IMR-90 (cell line): ENCODE results near the gene CDH13. TPM values are rescaled to one million over a fixed set of nuclear protein-coding genes. Genes with fewer than 3 reads are reported as not detected.

ENCODE experiments used
- ATAC-seq: fragments of 200-7000 bp; cut with Tn5 transposase; 2 replicates; pipeline ENCODE4 v1.9.1; 2020; ENCODE audit warnings: low read depth, mild to moderate bottlenecking, moderate library complexity
- BruUV-seq: library from RNA; stranded (reverse); fragments of 400-500 nt; replicated peaks from 2 replicates; lab custom pipeline; 2021; lab: Mats Ljungman, UMichigan
- CTCF ChIA-PET: fragments of 300-600 bp; formaldehyde crosslinking; extraction: SDS; loops from one replicate; lab custom pipeline; 2021; ENCODE audit warnings: antibody characterized with exemption; lab: Yijun Ruan, JAX
- POLR2A ChIA-PET: fragments of 300-600 bp; sonication (Branson Sonifier 250); formaldehyde crosslinking; loops from one replicate; lab custom pipeline; 2022; ENCODE audit warnings: antibody characterized with exemption; ENCODE audit not compliant: unreplicated experiment; lab: Charles Lee
- DNase-seq: peaks from one replicate; pipeline ENCODE4 v3.0.0; 2013
- H2AFZ ChIP-seq: replicated peaks from 2 replicates; pipeline ENCODE3; 2013; ENCODE audit warnings: low read length, mild to moderate bottlenecking; ENCODE audit not compliant: poor library complexity
- H2AK5ac ChIP-seq: 2 replicates; pipeline ENCODE4 v1.6.1; 2013; ENCODE audit warnings: low read depth, low read length, inconsistent platforms
- H2AK9ac ChIP-seq: replicated peaks from 2 replicates; pipeline ENCODE3; 2013; ENCODE audit warnings: mild to moderate bottlenecking, low read depth, low read length, moderate library complexity; ENCODE audit not compliant: poor library complexity
- H2BK120ac ChIP-seq: 2 replicates; pipeline ENCODE4 v1.6.1; 2013; ENCODE audit warnings: low read depth, low read length, inconsistent platforms
- H2BK15ac ChIP-seq: 3 replicates; pipeline ENCODE4 v1.6.1; 2013; ENCODE audit warnings: low read depth, low read length, inconsistent platforms
- H2BK20ac ChIP-seq: 2 replicates; pipeline ENCODE4 v1.6.1; 2013; ENCODE audit warnings: low read depth, mild to moderate bottlenecking, inconsistent platforms, low read length, moderate library complexity
- H2BK5ac ChIP-seq: 2 replicates; pipeline ENCODE4 v1.6.1; 2013; ENCODE audit warnings: mild to moderate bottlenecking, low read depth, low read length, inconsistent platforms; ENCODE audit not compliant: poor library complexity, severe bottlenecking
- H3K14ac ChIP-seq: replicated peaks from 2 replicates; pipeline ENCODE4 v1.6.1; 2013; ENCODE audit warnings: low read depth, low read length, inconsistent platforms
- H3K18ac ChIP-seq: 2 replicates; pipeline ENCODE4 v1.6.1; 2013; ENCODE audit warnings: low read depth, low read length, control low read depth
- H3K23ac ChIP-seq: 2 replicates; pipeline ENCODE4 v1.6.1; 2013; ENCODE audit warnings: low read depth, low read length, inconsistent platforms
- H3K27ac ChIP-seq: 2 replicates; pipeline ENCODE4 v1.5.1; 2013; ENCODE audit warnings: mild to moderate bottlenecking, control low read depth, low read length; ENCODE audit not compliant: insufficient read depth
- H3K27me3 ChIP-seq: 2 replicates; pipeline ENCODE4 v1.6.1; 2013; ENCODE audit warnings: low read length; ENCODE audit not compliant: control insufficient read depth, insufficient read depth
- H3K36me3 ChIP-seq: 2 replicates; pipeline ENCODE4 v1.6.1; 2013; ENCODE audit warnings: low read length, mixed read lengths; ENCODE audit not compliant: control insufficient read depth, insufficient read depth
- H3K4ac ChIP-seq: 2 replicates; pipeline ENCODE4 v1.6.1; 2013; ENCODE audit warnings: low read depth, low read length, inconsistent platforms
- H3K4me1 ChIP-seq: 2 replicates; pipeline ENCODE4 v1.6.1; 2013; ENCODE audit warnings: low read length, mixed read lengths; ENCODE audit not compliant: control insufficient read depth, insufficient read depth
- H3K4me2 ChIP-seq: 2 replicates; pipeline ENCODE4 v1.6.1; 2013; ENCODE audit warnings: low read depth, mild to moderate bottlenecking, control low read depth, low read length, moderate library complexity
- H3K4me3 ChIP-seq: 2 replicates; pipeline ENCODE4 v1.5.1; 2013; ENCODE audit warnings: low read depth, mild to moderate bottlenecking, control low read depth, low read length, moderate library complexity; ENCODE audit not compliant: insufficient read depth
- H3K56ac ChIP-seq: 2 replicates; pipeline ENCODE4 v1.6.1; 2013; ENCODE audit warnings: low read length, inconsistent platforms; ENCODE audit not compliant: insufficient read depth; ENCODE audit errors: extremely low read depth
- H3K79me1 ChIP-seq, 2 experiments: 2 replicates each; pipeline ENCODE4 v1.6.1; 2013; ENCODE audit warnings: low read length in 2 of 2, inconsistent platforms in 1 of 2, low read depth in 1 of 2
- H3K9ac ChIP-seq: 2 replicates; pipeline ENCODE4 v1.6.1; 2013; ENCODE audit warnings: low read depth, low read length, control low read depth
- H3K9me1 ChIP-seq: 2 replicates; pipeline ENCODE4 v1.6.1; 2013; ENCODE audit warnings: low read length, inconsistent platforms; ENCODE audit not compliant: insufficient read depth
- H3K9me3 ChIP-seq: 2 replicates; pipeline ENCODE4 v1.6.1; 2013; ENCODE audit warnings: low read length; ENCODE audit not compliant: control insufficient read depth, insufficient read depth
- H4K20me1 ChIP-seq: 2 replicates; pipeline ENCODE4 v1.6.1; 2013; ENCODE audit warnings: low read length, inconsistent platforms; ENCODE audit not compliant: insufficient read depth
- H4K5ac ChIP-seq: 2 replicates; pipeline ENCODE4 v1.6.1; 2013; ENCODE audit warnings: mild to moderate bottlenecking, low read depth, low read length, control low read depth
- H4K8ac ChIP-seq, 2 experiments: 2 replicates each; pipeline ENCODE4 v1.6.1; 2013; ENCODE audit warnings: low read depth in 2 of 2, low read length in 2 of 2, control low read depth in 1 of 2, inconsistent platforms in 1 of 2
- H4K91ac ChIP-seq: 2 replicates; pipeline ENCODE4 v1.6.1; 2013; ENCODE audit warnings: low read depth, low read length, inconsistent platforms; ENCODE audit not compliant: insufficient read depth
- CHD1 ChIP-seq: IDR thresholded peaks from 2 replicates; pipeline ENCODE4 v1.6.1; 2012; ENCODE audit warnings: low read depth, low read length, improper control_type of control experiment
- ELK1 ChIP-seq: fragments of 150-350 bp; IDR thresholded peaks from 2 replicates; pipeline ENCODE4 v1.6.1; 2016; ENCODE audit warnings: low read depth, mild to moderate bottlenecking, low read length, moderate library complexity, borderline replicate concordance
- FOS ChIP-seq: fragments of 150-350 bp; IDR thresholded peaks from 2 replicates; pipeline ENCODE4 v1.6.1; 2016; ENCODE audit warnings: low read depth, low read length
- MAZ ChIP-seq: IDR thresholded peaks from 2 replicates; pipeline ENCODE4 v1.6.1; 2012; ENCODE audit warnings: low read depth, mild to moderate bottlenecking, low read length, improper control_type of control experiment, moderate library complexity, borderline replicate concordance
- MXI1 ChIP-seq: IDR thresholded peaks from 2 replicates; pipeline ENCODE4 v1.6.1; 2012; ENCODE audit warnings: low read depth, mild to moderate bottlenecking, low read length, moderate library complexity, borderline replicate concordance
- NFE2L2 ChIP-seq: fragments of 150-350 bp; IDR thresholded peaks from 2 replicates; pipeline ENCODE4 v1.6.1; 2016; ENCODE audit warnings: low read depth, mild to moderate bottlenecking, low read length
- POLR2A ChIP-seq: IDR thresholded peaks from 2 replicates; pipeline ENCODE4 v1.6.1; 2012; ENCODE audit warnings: mild to moderate bottlenecking, low read depth, low read length
- RCOR1 ChIP-seq: IDR thresholded peaks from 2 replicates; pipeline ENCODE4 v1.6.1; 2012; ENCODE audit warnings: mild to moderate bottlenecking, low read length, improper control_type of control experiment; ENCODE audit not compliant: insufficient replicate concordance
- RFX5 ChIP-seq: IDR thresholded peaks from 2 replicates; pipeline ENCODE4 v1.8.0; 2012; ENCODE audit warnings: low read depth, mild to moderate bottlenecking, low read length, moderate library complexity
- SMC3 ChIP-seq: fragments of 150-350 bp; IDR thresholded peaks from 2 replicates; pipeline ENCODE4 v1.6.1; 2016; ENCODE audit warnings: low read depth, mild to moderate bottlenecking, antibody characterized with exemption, low read length, moderate library complexity
- WGBS, 2 experiments: methylation state at CpG; one replicate each; pipeline versions ENCODE4 v1.1.5 to v1.1.7; 2013; ENCODE audit warnings: missing lambda C conversion rate in 2 of 2; ENCODE audit not compliant: insufficient read length in 1 of 2; ENCODE audit errors: extremely low coverage in 2 of 2; 5-methylcytosine and 5-hydroxymethylcytosine counted together
- dilution Hi-C: fragments of 300-500 bp; cut with HindIII; formaldehyde crosslinking; loops from one replicate; pipeline ENCODE4 v1.14.3; 2018; ENCODE audit warnings: low sequenced_read_pairs; ENCODE audit not compliant: unreplicated experiment
- in situ Hi-C: fragments of 300-500 bp; cut with MboI; formaldehyde crosslinking; loops from 3 replicates; pipeline ENCODE4 v1.14.3; 2019; ENCODE audit warnings: low sequenced_read_pairs, inconsistent platforms, mixed read lengths
- intact Hi-C: fragments of 100-400 bp; cut with micrococcal nuclease; formaldehyde crosslinking; loops from 2 replicates; pipeline ENCODE4 v1.10.0; 2022
- polyA plus RNA-seq, 3 experiments: library from polyadenylated mRNA; depleted of rRNA; stranded (reverse); fragments of >200 nt; gene quantifications; 2 replicates each; pipeline ENCODE4 v1.2.3, GENCODE V29; 2012; ENCODE audit warnings: low replicate concordance in 1 of 3
- total RNA-seq: library from RNA; depleted of rRNA; stranded (reverse); fragments of >200 nt; gene quantifications from 2 replicates; pipeline ENCODE4 v1.2.3, GENCODE V29; 2012
- TF ChIP-seq, protein P1 (sequence below): conservative IDR thresholded peaks from 2 replicates; pipeline ENCODE4 v1.5.1; 2012; ENCODE audit warnings: mild to moderate bottlenecking, low read depth, low read length, improper control_type of control experiment
- TF ChIP-seq, protein P2 (sequence below): fragments of 150-350 bp; IDR thresholded peaks from 2 replicates; pipeline ENCODE4 v1.6.1; 2017; ENCODE audit warnings: mild to moderate bottlenecking, antibody characterized with exemption, low read length, low read depth

The CDH13 gene
- total and polyA plus RNA-seq, 2 of the 4 experiments (the other 2 are of a cell fraction) = 61.6 to 74.7 TPM

GRCh38 chr16:82761858-82762257, 135.1 kb downstream of the CDH13 start:
- 0 out of 2 replicates have a peak, but pooled peaks cover 6% of the 10 kb centered on the region for H4K20me1 ChIP-seq
- peaks cover 2% of the 10 kb centered on the region; the same call in 1 of the 2 replicates for H3K9me1 ChIP-seq
- no TSS peak for BruUV-seq
- no peak overlapping the region for H3K56ac ChIP-seq
- H3K4me2 ChIP-seq = peak overlapping the region; percentile 66; the same call in 1 of the 2 replicates
- no CpG with 5 or more reads among the region's 3 CpGs for WGBS, 2 experiments
- no peaks in the 10 kb centered on the region for H3K27me3 ChIP-seq
- no peak for TF ChIP-seq POLR2A
- no peak for TF ChIP-seq SMC3
- TF ChIP-seq, protein P1, sequence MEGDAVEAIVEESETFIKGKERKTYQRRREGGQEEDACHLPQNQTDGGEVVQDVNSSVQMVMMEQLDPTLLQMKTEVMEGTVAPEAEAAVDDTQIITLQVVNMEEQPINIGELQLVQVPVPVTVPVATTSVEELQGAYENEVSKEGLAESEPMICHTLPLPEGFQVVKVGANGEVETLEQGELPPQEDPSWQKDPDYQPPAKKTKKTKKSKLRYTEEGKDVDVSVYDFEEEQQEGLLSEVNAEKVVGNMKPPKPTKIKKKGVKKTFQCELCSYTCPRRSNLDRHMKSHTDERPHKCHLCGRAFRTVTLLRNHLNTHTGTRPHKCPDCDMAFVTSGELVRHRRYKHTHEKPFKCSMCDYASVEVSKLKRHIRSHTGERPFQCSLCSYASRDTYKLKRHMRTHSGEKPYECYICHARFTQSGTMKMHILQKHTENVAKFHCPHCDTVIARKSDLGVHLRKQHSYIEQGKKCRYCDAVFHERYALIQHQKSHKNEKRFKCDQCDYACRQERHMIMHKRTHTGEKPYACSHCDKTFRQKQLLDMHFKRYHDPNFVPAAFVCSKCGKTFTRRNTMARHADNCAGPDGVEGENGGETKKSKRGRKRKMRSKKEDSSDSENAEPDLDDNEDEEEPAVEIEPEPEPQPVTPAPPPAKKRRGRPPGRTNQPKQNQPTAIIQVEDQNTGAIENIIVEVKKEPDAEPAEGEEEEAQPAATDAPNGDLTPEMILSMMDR = no peak
- TF ChIP-seq CHD1 = no peak
- TF ChIP-seq MAZ = no peak
- no peak for TF ChIP-seq ELK1
- TF ChIP-seq RFX5 = no peak
- TF ChIP-seq, protein P2, sequence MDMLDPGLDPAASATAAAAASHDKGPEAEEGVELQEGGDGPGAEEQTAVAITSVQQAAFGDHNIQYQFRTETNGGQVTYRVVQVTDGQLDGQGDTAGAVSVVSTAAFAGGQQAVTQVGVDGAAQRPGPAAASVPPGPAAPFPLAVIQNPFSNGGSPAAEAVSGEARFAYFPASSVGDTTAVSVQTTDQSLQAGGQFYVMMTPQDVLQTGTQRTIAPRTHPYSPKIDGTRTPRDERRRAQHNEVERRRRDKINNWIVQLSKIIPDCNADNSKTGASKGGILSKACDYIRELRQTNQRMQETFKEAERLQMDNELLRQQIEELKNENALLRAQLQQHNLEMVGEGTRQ = no peak
- no peak for TF ChIP-seq RCOR1
- no peak for TF ChIP-seq NFE2L2
- no peak for TF ChIP-seq MXI1
- no peak for TF ChIP-seq FOS
- ATAC-seq (no peak; the same call in 1 of the 2 replicates), DNase-seq (peak; percentile 38)
- no peak overlapping the region for H3K27ac ChIP-seq
- no peaks in the 10 kb centered on the region for H3K9me3 ChIP-seq
- H3K4me1 ChIP-seq = no peaks in the 10 kb centered on the region; the same call in 1 of the 2 replicates
- H4K8ac ChIP-seq = no peak overlapping the region
- H3K79me1 ChIP-seq = peaks cover 5 to 46% of the 10 kb centered on the region in 2 experiments
- POLR2A ChIA-PET = no interaction called here
- in situ Hi-C loops (no loop called here), dilution Hi-C loops (no loop called here), intact Hi-C loops (no loop called here)
- no peak overlapping the region for H2AK9ac ChIP-seq
- no peak overlapping the region for H4K5ac ChIP-seq
- H2AFZ ChIP-seq = no peak overlapping the region
- CTCF ChIA-PET = interaction anchor here (1.0 kb wide), 1 partner anchor 87 kb away, joined by 3 read pairs; no protein-coding TSS in a partner anchor
- H3K4me3 ChIP-seq = no peak overlapping the region
- H2BK20ac ChIP-seq = no peak overlapping the region
- no peak overlapping the region for H2BK5ac ChIP-seq
- H2BK15ac ChIP-seq = no peak overlapping the region; the same call in 2 of the 3 replicates
- H3K14ac ChIP-seq = no peak overlapping the region; the same call in 1 of the 2 replicates
- H2AK5ac ChIP-seq = no peak overlapping the region
- 0 out of 2 replicates have a peak overlapping the region, but pooled peaks have one; percentile 16 for H3K9ac ChIP-seq
- no peak overlapping the region for H2BK120ac ChIP-seq
- no peak overlapping the region for H3K18ac ChIP-seq
- no peak overlapping the region for H3K23ac ChIP-seq
- no peaks in the 10 kb centered on the region for H3K36me3 ChIP-seq
- no peak overlapping the region for H4K91ac ChIP-seq
- H3K4ac ChIP-seq = no peak overlapping the region
